Activated CD8-positive, alpha-beta memory T cell treated with anti-CD3 and anti-CD28 coated beads, Interleukin-2, amount 10 ng/mL, durations not matched to agents 7 days and 5 days (primary cell): ENCODE measurements around the gene PTGER2. TPM values are rescaled to one million over a fixed set of nuclear protein-coding genes. Genes with fewer than 3 reads are reported as not detected.

Experiments used
- ATAC-seq: fragments of 150-1000 bp; cut with Tn5 transposase; one replicate; pipeline ENCODE4 v1.10.0; 2021; ENCODE audit warnings: moderate library complexity
- CTCF ChIA-PET: fragments of 350-600 bp; sonication (Branson Sonifier 250); formaldehyde crosslinking; loops from one replicate; lab custom pipeline; 2021; ENCODE audit warnings: antibody characterized with exemption; lab: Charles Lee
- DNase-seq: peaks from one replicate; pipeline ENCODE4 v3.0.0-alpha.2; 2020
- H3K27ac Mint-ChIP-seq: one replicate; pipeline ENCODE4 v1.8.0; 2021; ENCODE audit warnings: mild to moderate bottlenecking, mixed read lengths
- H3K27me3 Mint-ChIP-seq: one replicate; pipeline ENCODE4 v1.8.0; 2021; ENCODE audit warnings: mixed read lengths
- H3K36me3 Mint-ChIP-seq: one replicate; pipeline ENCODE4 v1.8.0; 2021; ENCODE audit warnings: mild to moderate bottlenecking, mixed read lengths
- H3K4me1 Mint-ChIP-seq: one replicate; pipeline ENCODE4 v1.8.0; 2021; ENCODE audit warnings: mixed read lengths
- H3K4me3 Mint-ChIP-seq: one replicate; pipeline ENCODE4 v1.8.0; 2021; ENCODE audit warnings: mild to moderate bottlenecking, moderate library complexity, mixed read lengths
- H3K9me3 Mint-ChIP-seq: one replicate; pipeline ENCODE4 v1.8.0; 2022; ENCODE audit warnings: low read depth, mixed read lengths
- total RNA-seq, 2 experiments: library from RNA; stranded (reverse); gene quantifications; one replicate each; pipeline ENCODE4 v1.2.3, GENCODE V29; 2021

PTGER2 gene
- total RNA-seq, 2 experiments from 2014 or later, result 97.6 to 117 TPM

DNA sequence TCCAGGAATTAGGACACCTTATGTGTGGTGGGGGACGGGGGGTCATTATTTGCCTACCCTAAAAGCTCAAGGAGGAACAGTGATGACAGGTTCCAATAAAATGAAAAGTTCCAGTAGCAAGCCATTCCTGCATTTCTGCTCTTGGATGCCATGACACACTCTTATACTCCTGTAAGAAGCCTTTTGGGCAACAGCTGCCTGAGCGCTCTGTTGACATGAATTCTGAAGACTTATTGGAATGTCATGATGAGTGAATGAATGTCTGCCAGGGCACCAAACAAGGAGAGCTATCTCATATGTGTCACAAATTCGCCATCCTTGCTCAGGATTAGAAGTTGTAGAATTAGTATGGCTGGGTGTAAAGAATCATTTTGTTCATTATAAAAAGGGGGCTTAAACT is 36.3 kb downstream of the PTGER2 start:
- Mint-ChIP-seq H3K4me1 (peaks cover 70% of the 10 kb centered on the region), H3K36me3 (peaks cover 43% of the 10 kb centered on the region), H3K27ac (peak overlapping the region; percentile 92), H3K4me3 (no peak overlapping the region), H3K27me3 (peaks cover 5% of the 10 kb centered on the region), H3K9me3 (no peaks in the 10 kb centered on the region)
- ATAC-seq (no peak), DNase-seq (no peak)
- CTCF ChIA-PET, result interaction anchor here (0.6 to 6.5 kb wide), 6 partner anchors 12 to 356 kb away, joined by 3 to 52 read pairs (median 3); partner anchors contain the start of gene PTGER2

DNA sequence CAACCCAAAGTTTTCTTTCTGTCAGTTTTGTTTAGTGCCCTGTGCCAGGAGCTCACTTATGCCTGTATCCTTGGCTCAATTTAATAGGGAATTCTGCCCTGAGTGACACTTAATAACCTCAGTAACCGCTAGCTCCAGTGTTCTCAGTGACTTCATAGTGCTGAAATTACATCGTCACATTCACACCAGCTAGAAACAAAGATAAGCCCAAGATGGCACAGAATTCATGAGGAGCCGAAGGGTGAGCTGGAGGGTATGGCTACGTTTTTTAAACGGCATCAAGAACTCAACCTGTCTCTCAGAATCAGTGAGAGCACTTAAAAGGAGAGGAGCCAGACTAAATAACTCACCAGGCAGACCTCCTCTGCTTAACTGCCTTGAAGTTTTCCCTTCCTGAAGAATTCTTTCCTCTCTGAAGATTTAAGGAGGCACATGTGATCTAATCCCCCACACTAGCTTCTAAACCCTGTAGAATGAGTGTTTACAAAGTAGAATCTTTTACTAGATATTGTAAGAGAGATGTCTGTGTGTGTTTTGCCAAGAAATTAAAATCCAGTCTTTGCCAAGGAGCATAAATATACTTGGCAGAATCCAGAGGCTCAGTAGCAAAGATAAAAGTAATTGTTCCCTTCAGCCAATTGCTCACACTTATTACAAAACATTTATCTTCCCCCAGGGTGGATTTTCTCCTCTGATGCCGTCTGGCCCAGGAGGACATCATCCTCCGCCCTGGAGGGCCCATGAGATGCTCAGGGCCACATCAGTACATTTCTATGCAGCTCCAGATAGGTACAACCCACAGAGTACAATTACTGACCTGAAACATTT is 37.3 kb downstream of the PTGER2 start:
- peaks cover 5% of the 10 kb centered on the region for H3K27me3 Mint-ChIP-seq
- peaks cover 76% of the 10 kb centered on the region for H3K4me1 Mint-ChIP-seq
- DNase-seq, result no peak
- peak overlapping the region; percentile 92 for H3K27ac Mint-ChIP-seq
- H3K9me3 Mint-ChIP-seq, result no peaks in the 10 kb centered on the region
- peak; percentile 70 for ATAC-seq
- H3K4me3 Mint-ChIP-seq, result peak overlapping the region; percentile 68
- peaks cover 50% of the 10 kb centered on the region for H3K36me3 Mint-ChIP-seq
- CTCF ChIA-PET, result interaction anchor here (0.9 to 6.5 kb wide), 6 partner anchors 36 to 79 kb away, joined by 3 to 52 read pairs (median 5); partner anchors contain the start of gene PTGER2

DNA sequence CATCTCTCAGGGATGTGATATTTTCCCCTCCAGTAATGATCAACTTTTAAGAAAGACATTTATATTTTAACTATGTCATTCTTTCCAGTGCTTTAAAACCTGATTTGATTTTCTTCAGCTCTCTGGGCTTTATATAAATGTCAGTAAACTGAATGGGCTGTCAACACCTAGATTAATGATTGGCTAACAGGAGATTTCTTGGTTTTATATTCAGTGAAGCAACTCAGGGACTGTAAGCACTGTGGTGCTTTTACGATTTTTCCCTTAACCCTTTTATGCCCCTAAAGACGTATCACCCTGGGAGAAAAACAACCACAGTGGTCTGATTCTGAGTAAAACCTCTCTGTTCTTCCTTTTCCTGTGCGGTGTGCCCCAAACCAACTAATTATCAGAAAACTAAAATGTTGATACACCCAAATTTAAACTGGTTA is 38.0 kb downstream of the PTGER2 start:
- Mint-ChIP-seq H3K27me3 (peaks cover 5% of the 10 kb centered on the region), H3K36me3 (peaks cover 47% of the 10 kb centered on the region), H3K4me1 (peaks cover 75% of the 10 kb centered on the region), H3K27ac (peak overlapping the region; percentile 92), H3K9me3 (no peaks in the 10 kb centered on the region), H3K4me3 (peak overlapping the region; percentile 68)
- ATAC-seq (peak; percentile 91), DNase-seq (peak; percentile 85)
- CTCF ChIA-PET, result interaction anchor here (0.9 to 6.5 kb wide), 6 partner anchors 10 to 79 kb away, joined by 3 to 52 read pairs (median 6); partner anchors contain the start of gene PTGER2

DNA sequence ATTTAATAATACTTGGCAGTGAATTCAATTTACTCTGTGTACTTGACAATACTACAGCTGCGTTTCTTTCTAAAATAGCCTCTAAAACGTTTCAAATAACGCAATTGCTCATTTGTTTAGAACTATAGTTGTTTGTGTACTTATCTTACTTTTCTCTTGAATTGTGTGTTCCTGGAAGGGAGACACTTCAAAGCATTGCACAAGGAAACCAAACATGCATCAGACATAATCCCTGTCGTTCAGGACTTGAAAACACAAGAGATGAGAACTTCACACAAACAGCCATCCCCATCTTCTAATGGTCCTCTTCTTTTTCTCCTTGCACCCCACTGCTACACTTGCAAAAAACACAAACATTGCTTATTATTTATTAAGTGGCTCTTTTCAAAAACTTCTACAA is 38.5 kb downstream of the PTGER2 start:
- Mint-ChIP-seq H3K4me3 (peak overlapping the region; percentile 68), H3K9me3 (no peaks in the 10 kb centered on the region), H3K27ac (peak overlapping the region; percentile 92), H3K4me1 (peaks cover 75% of the 10 kb centered on the region), H3K36me3 (peaks cover 45% of the 10 kb centered on the region), H3K27me3 (peaks cover 5% of the 10 kb centered on the region)
- ATAC-seq, result peak; percentile 48
- no peak for DNase-seq
- CTCF ChIA-PET, result interaction anchor here (1.0 to 6.5 kb wide), 4 partner anchors 10 to 80 kb away, joined by 3 to 52 read pairs (median 6); partner anchors contain the start of gene PTGER2

DNA sequence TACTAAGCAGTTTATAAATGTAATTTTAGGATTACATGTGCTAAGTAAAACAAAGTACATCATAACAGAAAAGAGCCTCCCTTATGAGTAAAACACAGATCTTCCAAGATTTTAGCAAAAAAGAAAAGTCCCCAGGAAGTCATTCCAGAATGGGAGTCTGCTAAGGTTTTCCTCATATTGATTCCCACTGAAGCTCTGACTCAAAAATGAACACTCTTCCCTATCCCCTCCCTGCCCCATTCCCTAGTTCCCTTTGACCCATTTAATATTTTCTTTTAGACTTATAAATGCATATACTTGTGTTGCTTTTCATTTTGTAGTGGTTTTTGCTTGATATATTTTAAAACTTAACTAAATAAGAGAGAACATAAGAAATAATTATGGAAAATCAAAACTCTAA is 40.1 kb downstream of the PTGER2 start:
- Mint-ChIP-seq H3K36me3 (peaks cover 40% of the 10 kb centered on the region), H3K27ac (peak overlapping the region; percentile 70), H3K9me3 (no peaks in the 10 kb centered on the region), H3K4me1 (peaks cover 67% of the 10 kb centered on the region), H3K27me3 (peaks cover 7% of the 10 kb centered on the region), H3K4me3 (no peak overlapping the region)
- no peak for ATAC-seq
- CTCF ChIA-PET, result interaction anchor here (1.3 to 6.5 kb wide), 2 partner anchors 9 to 39 kb away, joined by 3 to 52 read pairs; partner anchors contain the start of gene PTGER2
- DNase-seq, result no peak

DNA sequence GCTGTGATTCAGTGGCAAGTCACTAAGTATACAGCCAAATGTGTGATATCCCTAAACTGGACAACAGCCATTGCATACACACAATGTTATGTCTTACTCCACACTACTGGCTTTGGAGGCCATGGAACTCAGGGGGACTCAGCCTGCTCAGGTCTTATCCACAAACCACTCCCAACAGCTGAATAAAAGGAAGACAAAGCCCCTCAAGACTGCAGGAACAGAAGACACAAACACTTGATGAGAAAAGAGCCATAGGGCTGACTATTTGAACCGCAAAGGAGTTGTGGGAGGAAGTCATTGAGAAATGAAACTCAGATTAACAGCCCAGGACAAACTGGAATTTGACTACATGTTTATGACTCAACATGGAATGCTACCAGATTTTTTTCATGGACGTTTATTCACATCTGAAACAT is 40.9 kb downstream of the PTGER2 start:
- peaks cover 7% of the 10 kb centered on the region for H3K27me3 Mint-ChIP-seq
- ATAC-seq (no peak), DNase-seq (no peak)
- no peaks in the 10 kb centered on the region for H3K9me3 Mint-ChIP-seq
- no peak overlapping the region for H3K4me3 Mint-ChIP-seq
- CTCF ChIA-PET, result interaction anchor here (1.3 to 6.5 kb wide), 2 partner anchors 8 to 39 kb away, joined by 3 to 52 read pairs; partner anchors contain the start of gene PTGER2
- peaks cover 61% of the 10 kb centered on the region for H3K4me1 Mint-ChIP-seq
- peak overlapping the region; percentile 56 for H3K27ac Mint-ChIP-seq
- H3K36me3 Mint-ChIP-seq, result peaks cover 34% of the 10 kb centered on the region

DNA sequence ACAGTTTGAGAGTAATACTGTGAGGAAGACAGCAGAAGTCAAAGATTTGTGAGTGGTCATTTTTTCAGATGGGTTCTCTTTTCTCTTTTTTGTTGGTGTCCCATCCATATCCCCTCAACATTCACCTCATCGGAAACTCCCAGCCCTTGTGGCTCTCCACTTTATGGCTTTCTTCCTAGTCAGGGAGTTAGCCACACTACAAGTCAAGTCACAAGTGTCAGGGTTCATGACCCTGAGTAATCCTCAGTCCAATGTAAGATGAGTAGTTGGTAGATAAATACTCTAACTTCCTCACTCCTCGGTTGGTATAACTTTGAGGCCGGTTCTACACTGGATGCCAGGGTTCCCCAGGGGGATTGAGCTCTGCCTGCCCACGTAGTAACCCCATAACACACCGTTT is 41.4 kb downstream of the PTGER2 start:
- ATAC-seq (no peak), DNase-seq (no peak)
- H3K9me3 Mint-ChIP-seq, result no peaks in the 10 kb centered on the region
- peaks cover 59% of the 10 kb centered on the region for H3K4me1 Mint-ChIP-seq
- H3K27me3 Mint-ChIP-seq, result peaks cover 7% of the 10 kb centered on the region
- no peak overlapping the region for H3K4me3 Mint-ChIP-seq
- peaks cover 29% of the 10 kb centered on the region for H3K36me3 Mint-ChIP-seq
- peak overlapping the region; percentile 15 for H3K27ac Mint-ChIP-seq
- CTCF ChIA-PET, result interaction anchor here (6.5 kb wide), 1 partner anchor 40 kb away, joined by 52 read pairs; the partner anchor contains the start of gene PTGER2

DNA sequence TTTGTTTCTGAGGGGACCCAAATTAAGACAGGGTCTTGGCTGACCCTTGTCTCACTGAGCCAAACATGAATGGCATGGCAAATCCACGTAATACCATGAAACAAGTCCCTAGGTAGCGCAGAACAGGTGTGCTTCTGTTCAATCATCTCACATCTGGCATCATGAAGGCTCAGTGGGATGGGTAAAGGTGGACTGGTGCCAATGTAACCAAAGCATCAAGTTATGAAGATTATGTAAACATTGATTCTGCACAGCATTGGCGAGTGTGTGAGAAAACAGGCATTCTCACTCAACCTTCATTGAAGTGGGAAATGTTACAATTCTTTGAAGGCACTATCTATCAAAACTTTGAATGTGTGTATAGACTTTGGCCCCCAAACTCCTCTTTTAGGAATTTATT is 41.9 kb downstream of the PTGER2 start:
- H3K27me3 Mint-ChIP-seq, result peaks cover 7% of the 10 kb centered on the region
- no peak for ATAC-seq
- no peak for DNase-seq
- H3K4me3 Mint-ChIP-seq, result no peak overlapping the region
- CTCF ChIA-PET, result no interaction called here
- H3K4me1 Mint-ChIP-seq, result peaks cover 59% of the 10 kb centered on the region
- H3K9me3 Mint-ChIP-seq, result no peaks in the 10 kb centered on the region
- no peak overlapping the region for H3K27ac Mint-ChIP-seq
- peaks cover 25% of the 10 kb centered on the region for H3K36me3 Mint-ChIP-seq

DNA sequence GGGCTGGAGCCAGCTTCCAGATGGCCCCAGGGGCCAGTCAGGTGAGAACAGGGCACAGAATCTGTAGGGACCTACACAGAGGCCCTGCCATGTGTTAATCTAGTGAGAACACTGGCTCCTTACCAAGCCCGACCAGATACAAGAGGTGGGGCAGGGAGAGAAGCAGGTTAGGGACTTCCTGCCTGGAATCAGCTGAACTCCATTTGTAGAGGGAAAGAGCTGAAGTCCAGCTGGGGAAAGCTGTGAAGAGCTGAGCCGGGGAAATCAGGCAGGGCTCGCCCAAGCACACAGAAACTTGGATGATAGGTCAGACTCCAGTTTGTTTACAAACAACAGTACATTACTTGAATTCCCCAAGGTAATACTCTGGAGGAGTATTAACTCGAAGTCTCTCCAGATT is 46.7 kb downstream of the PTGER2 start:
- no peak overlapping the region for H3K27ac Mint-ChIP-seq
- H3K27me3 Mint-ChIP-seq, result peaks cover 2% of the 10 kb centered on the region
- DNase-seq, result no peak
- H3K4me3 Mint-ChIP-seq, result no peak overlapping the region
- H3K9me3 Mint-ChIP-seq, result peaks cover 5% of the 10 kb centered on the region
- H3K4me1 Mint-ChIP-seq, result peaks cover 15% of the 10 kb centered on the region
- H3K36me3 Mint-ChIP-seq, result peaks cover 7% of the 10 kb centered on the region
- CTCF ChIA-PET, result interaction anchor here (1.5 kb wide), 1 partner anchor 41 kb away, joined by 4 read pairs; no protein-coding TSS in a partner anchor
- no peak for ATAC-seq

DNA sequence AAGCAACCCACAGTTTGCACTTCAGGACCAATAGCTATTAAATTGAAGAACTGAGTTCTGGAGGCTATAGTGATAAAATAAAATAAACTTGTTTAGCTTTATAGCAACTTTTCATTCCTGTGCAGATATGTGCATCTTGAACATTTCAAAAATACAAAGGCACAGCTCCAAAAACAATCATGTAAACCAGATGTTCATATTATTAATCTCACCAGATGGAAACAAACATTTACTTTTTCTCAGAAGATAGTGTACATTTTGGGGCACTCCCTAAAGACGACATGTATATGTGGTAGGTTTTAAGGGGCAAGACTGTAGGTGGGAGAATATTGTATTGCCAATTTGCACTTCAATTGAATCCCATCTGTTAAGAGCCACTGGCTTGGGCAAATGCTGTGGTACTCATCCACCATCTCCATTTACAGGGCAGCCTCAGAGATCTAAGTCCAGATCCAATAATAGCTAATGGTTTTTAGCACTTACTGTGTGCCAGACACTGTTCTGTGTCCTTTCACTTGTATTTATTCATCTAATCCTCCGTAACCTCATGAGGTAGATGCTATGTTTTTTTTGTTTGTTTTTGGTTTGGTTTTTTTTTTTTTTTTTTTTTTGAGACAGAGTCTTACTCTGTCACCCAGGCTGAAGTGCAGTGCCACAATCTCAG is 49.1 kb downstream of the PTGER2 start:
- H3K9me3 Mint-ChIP-seq, result peaks cover 5% of the 10 kb centered on the region
- ATAC-seq (no peak), DNase-seq (no peak)
- H3K27me3 Mint-ChIP-seq, result peaks cover 2% of the 10 kb centered on the region
- no peak overlapping the region for H3K27ac Mint-ChIP-seq
- peaks cover 3% of the 10 kb centered on the region for H3K36me3 Mint-ChIP-seq
- no peak overlapping the region for H3K4me3 Mint-ChIP-seq
- peaks cover 12% of the 10 kb centered on the region for H3K4me1 Mint-ChIP-seq
- CTCF ChIA-PET, result interaction anchor here (0.9 to 1.5 kb wide), 5 partner anchors 9 to 63 kb away, joined by 3 to 8 read pairs (median 4); no protein-coding TSS in a partner anchor

DNA sequence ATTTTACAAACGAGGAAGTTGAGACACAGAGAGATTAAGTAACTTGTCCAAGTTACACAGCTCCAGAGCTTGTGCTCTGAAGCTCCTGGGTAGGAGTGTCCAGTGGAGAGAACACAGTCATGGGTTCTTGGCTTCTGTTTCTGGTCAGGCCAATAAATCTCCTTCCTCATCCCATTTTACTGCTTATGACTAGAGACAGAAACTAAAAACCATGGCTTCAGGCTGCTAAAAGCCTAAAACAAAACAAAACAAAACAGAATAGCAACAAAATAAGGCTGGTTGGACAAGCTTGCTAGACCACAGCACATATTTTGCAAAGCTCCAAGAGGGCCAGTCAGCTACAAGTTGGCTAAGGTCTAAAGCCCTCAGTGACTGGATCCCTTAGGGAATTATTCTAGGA is 49.8 kb downstream of the PTGER2 start:
- peaks cover 5% of the 10 kb centered on the region for H3K9me3 Mint-ChIP-seq

DNA sequence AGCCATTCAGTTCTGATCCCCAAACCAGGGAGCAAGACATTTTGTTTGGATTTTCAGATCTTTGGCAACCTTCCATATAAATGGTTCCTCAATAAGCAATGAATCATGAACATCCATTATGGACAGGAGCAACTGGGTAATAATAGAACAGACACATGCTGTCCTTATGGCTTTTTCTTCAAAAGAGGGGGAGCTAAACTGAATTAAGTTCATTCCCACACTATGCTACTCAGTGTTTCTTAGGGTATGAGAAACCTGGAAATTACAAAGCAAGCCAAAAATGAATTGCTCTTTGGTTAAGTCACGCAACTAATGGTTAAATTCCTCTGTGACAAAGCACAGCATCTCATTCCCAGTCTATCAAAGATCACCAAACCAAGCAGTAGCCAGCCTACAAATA is 51.0 kb downstream of the PTGER2 start:
- ATAC-seq, result no peak
- H3K27ac Mint-ChIP-seq, result no peak overlapping the region
- peaks cover 8% of the 10 kb centered on the region for H3K4me1 Mint-ChIP-seq
- CTCF ChIA-PET, result interaction anchor here (1.0 to 1.7 kb wide), 3 partner anchors 9 to 36 kb away, joined by 3 to 5 read pairs (median 3); no protein-coding TSS in a partner anchor
- DNase-seq, result no peak
- H3K27me3 Mint-ChIP-seq, result no peaks in the 10 kb centered on the region
- no peak overlapping the region for H3K4me3 Mint-ChIP-seq
- peaks cover 3% of the 10 kb centered on the region for H3K36me3 Mint-ChIP-seq
- peaks cover 5% of the 10 kb centered on the region for H3K9me3 Mint-ChIP-seq

More for the DNA sequence above, 49.8 kb downstream of the PTGER2 start:
- CTCF ChIA-PET, result interaction anchor here (1.1 to 1.4 kb wide), 2 partner anchors 10 to 64 kb away, joined by 3 to 4 read pairs; no protein-coding TSS in a partner anchor
- Mint-ChIP-seq H3K27ac (no peak overlapping the region), H3K4me1 (peaks cover 12% of the 10 kb centered on the region), H3K4me3 (no peak overlapping the region), H3K27me3 (peaks cover 2% of the 10 kb centered on the region), H3K36me3 (peaks cover 3% of the 10 kb centered on the region)
- ATAC-seq (no peak), DNase-seq (no peak)
